ENCODE data around the gene TMEM50A.
"Not testable (repeated sequence)": the region's sequence is repeated elsewhere in the genome, so short reads cannot be mapped to it uniquely, and the experiment has no call there.

The TMEM50A gene

DNA sequence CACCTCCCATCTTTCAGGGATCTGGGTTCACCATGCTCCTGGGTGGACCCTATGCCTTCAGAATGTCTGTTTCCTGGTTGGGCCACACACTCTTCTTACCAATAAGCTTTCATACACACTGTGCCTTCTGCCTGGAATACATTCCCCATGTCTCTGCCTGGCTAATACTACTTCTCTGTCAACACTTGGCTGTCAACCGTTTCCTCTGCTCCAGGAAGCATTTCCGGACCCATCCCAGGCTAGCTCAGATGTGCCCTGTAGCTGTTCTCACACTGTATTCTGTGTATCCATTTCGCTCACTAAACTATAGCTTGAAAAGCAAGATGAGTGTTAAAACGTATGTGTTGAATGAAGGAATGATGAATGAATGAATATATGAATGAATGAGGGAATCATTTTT lies 49.0 kb downstream of the TMEM50A start:
- DNase-seq (ENCODE audit: low read depth in 2 of 2) = not testable (repeated sequence)

- DNase-seq (ENCODE audit: low read depth in 2 of 2) = not testable (repeated sequence)
These were observed 50.6 kb downstream of the TMEM50A start for GRCh38 chr1:25388691-25389090.

GRCh38 chr1:25389721-25390120 lies 51.6 kb downstream of the TMEM50A start:
- DNase-seq (ENCODE audit: low read depth in 2 of 2) = not testable (repeated sequence)

DNA sequence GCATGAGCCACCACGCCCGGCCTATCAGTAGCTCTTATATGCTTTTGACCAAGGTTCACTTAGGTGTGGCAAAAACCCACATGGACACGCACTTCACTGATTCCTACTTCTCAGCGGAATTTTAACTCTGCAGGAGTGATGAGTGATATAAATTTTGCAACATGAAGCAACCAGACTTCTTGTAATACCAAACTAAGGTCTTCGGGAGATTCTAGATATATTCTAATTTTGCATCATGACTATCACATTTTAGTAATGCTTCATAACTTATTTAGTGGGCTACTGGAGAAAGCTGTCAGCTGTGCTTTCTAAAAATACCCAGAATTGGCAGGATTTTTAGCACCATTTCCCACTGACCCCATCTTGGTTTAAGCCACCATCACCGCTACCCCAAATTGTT lies 54.7 kb downstream of the TMEM50A start:
- DNase-seq (ENCODE audit: low read depth in 2 of 2) = no peak

DNA sequence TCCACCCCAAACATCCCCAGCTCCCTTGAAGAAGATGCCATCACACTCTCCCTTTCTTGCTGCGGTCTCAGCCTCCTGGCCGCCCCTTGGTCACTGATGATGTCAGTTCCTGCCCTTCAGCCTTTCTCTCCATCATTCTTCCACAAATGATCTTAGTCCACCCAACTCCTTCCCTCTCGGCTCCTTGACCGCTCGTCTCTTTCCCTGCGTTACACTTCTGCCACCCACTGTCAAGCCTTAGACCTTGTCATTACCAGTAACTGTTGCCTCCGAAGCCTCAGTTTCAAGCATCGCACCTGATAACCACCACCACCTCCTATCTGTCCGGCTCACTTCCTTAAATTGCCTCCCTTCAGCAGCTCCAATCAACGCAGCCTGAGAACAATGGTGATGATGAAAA lies 59.4 kb downstream of the TMEM50A start:
- not testable (repeated sequence) for DNase-seq (ENCODE audit: low read depth in 2 of 2)

- not testable (repeated sequence) for DNase-seq (ENCODE audit: low read depth in 2 of 2)
These were observed 59.9 kb downstream of the TMEM50A start for GRCh38 chr1:25398079-25398478.

- not testable (repeated sequence) for DNase-seq (ENCODE audit: low read depth in 2 of 2)
These were observed 65.0 kb downstream of the TMEM50A start for GRCh38 chr1:25402947-25403803.

- DNase-seq (ENCODE audit: low read depth in 2 of 2) = not testable (repeated sequence)
These were observed 67.7 kb downstream of the TMEM50A start for GRCh38 chr1:25405731-25406305.

GRCh38 chr1:25409641-25410427 lies 71.7 kb downstream of the TMEM50A start:
- not testable (repeated sequence) for DNase-seq (ENCODE audit: low read depth in 2 of 2)

Data from stimulated activated CD8-positive, alpha-beta memory T cell treated with anti-CD3 and anti-CD28 coated beads, Interleukin-15, amount 100 ng/mL, for 4 hours (primary cell).